Activated T-helper 1 cell treated with anti-CD3 and anti-CD28 coated beads, Interleukin-2, amount 50 U/mL, for 16 hours (primary cell): ENCODE results near the gene SDR42E2.
"Not testable (repeated sequence)": the region's sequence is repeated elsewhere in the genome, so short reads cannot be mapped to it uniquely, and the experiment has no call there.

ENCODE experiments used
- DNase-seq, 2 donors: peaks; one replicate each; pipeline ENCODE4 v3.0.0-alpha.2; 2020; ENCODE audit warnings: low read depth in 1 of 2, low spot score in 1 of 2

SDR42E2 gene

GRCh38 chr16:22161999-22162655 lies at the start of gene SDR42E2:
TSS of gene SDR42E2 (plus strand) at chr16:22162506. CDS start at chr16:22165583, 3,077 bp downstream.
- DNase-seq = peak in 1 of 2 donors; percentile 15

- no peak for DNase-seq
Measured at GRCh38 chr16:22116095-22116700, 46.1 kb upstream of the SDR42E2 start.

GRCh38 chr16:22117609-22118008 lies 44.7 kb upstream of the SDR42E2 start:
- DNase-seq = no peak

GRCh38 chr16:22120440-22120839 lies 41.9 kb upstream of the SDR42E2 start:
- DNase-seq = no peak

GRCh38 chr16:22122239-22122638 lies 40.1 kb upstream of the SDR42E2 start:
- DNase-seq = no peak

- no peak for DNase-seq
Measured at GRCh38 chr16:22123146-22123545, 39.2 kb upstream of the SDR42E2 start.

- DNase-seq = no peak
Measured at GRCh38 chr16:22123759-22124490, 38.4 kb upstream of the SDR42E2 start.

GRCh38 chr16:22124583-22125284 lies 37.6 kb upstream of the SDR42E2 start:
- no peak for DNase-seq

GRCh38 chr16:22126037-22126558 lies 36.2 kb upstream of the SDR42E2 start:
- DNase-seq = no peak

GRCh38 chr16:22128537-22128936 lies 33.8 kb upstream of the SDR42E2 start:
- DNase-seq = not testable (repeated sequence)

GRCh38 chr16:22130528-22130927 lies 31.8 kb upstream of the SDR42E2 start:
- DNase-seq = no peak

- DNase-seq = no peak
Measured at GRCh38 chr16:22132801-22133200, 29.5 kb upstream of the SDR42E2 start.

GRCh38 chr16:22138482-22138881 lies 23.8 kb upstream of the SDR42E2 start:
- no peak for DNase-seq

GRCh38 chr16:22139008-22139407 lies 23.3 kb upstream of the SDR42E2 start:
- no peak for DNase-seq

- DNase-seq = no peak
Measured at GRCh38 chr16:22139732-22140131, 22.6 kb upstream of the SDR42E2 start.

- no peak for DNase-seq
Measured at GRCh38 chr16:22141767-22142166, 20.5 kb upstream of the SDR42E2 start.

- no peak for DNase-seq
Measured at GRCh38 chr16:22144520-22144919, 17.8 kb upstream of the SDR42E2 start.

- DNase-seq = no peak
Measured at GRCh38 chr16:22147853-22148252, 14.5 kb upstream of the SDR42E2 start.

- no peak for DNase-seq
Measured at GRCh38 chr16:22151246-22151998, 10.9 kb upstream of the SDR42E2 start.

GRCh38 chr16:22152316-22152715 lies 10.0 kb upstream of the SDR42E2 start:
- no peak for DNase-seq

- not testable (repeated sequence) for DNase-seq
Measured at GRCh38 chr16:22153078-22153477, 9.2 kb upstream of the SDR42E2 start.
